Measurements from ENCODE around the gene FBXW9. TPM values are rescaled to one million over a fixed set of nuclear protein-coding genes. Genes with fewer than 3 reads are reported as not detected.

The FBXW9 gene
- total and polyA plus RNA-seq, 2 of the 4 experiments (the other 2 are of a cell fraction): 9.5 to 14.2 TPM

- TF ChIP-seq CHD1 (IDR thresholded peaks at IDR 0.05; ENCODE audit: low read depth, low read length) (0 out of 2 replicates have a peak, but pooled peaks have one; percentile 24), FOS (IDR thresholded peaks at IDR 0.05; ENCODE audit: low read depth, low read length) (no peak), RCOR1 (IDR thresholded peaks at IDR 0.05; ENCODE audit: insufficient replicate concordance, low read length) (no peak), RFX5 (IDR thresholded peaks at IDR 0.05; ENCODE audit: low read depth, low read length) (no peak)
Observed at GRCh38 chr19:12733369-12734214, 37.2 kb upstream of the FBXW9 start (continued).

- dilution Hi-C loops (cut with HindIII; ENCODE audit: low sequenced_read_pairs, unreplicated experiment) (no loop called here), in situ Hi-C loops (cut with MboI; ENCODE audit: low sequenced_read_pairs) (no loop called here), intact Hi-C loops (cut with micrococcal nuclease) (no loop called here)
- no TSS peak for BruUV-seq (replicated peaks)
- peaks cover 36% of the 10 kb centered on the region for H3K36me3 ChIP-seq (ENCODE audit: control insufficient read depth, insufficient read depth, low read length)
- H3K4me1 ChIP-seq (ENCODE audit: control insufficient read depth, insufficient read depth, low read length): peaks cover 4% of the 10 kb centered on the region
- H2BK5ac ChIP-seq (ENCODE audit: low read depth, low read length, poor library complexity, severe bottlenecking): no peak overlapping the region
- no peak overlapping the region for H3K4ac ChIP-seq (ENCODE audit: low read depth, low read length)
- H3K9me1 ChIP-seq (ENCODE audit: insufficient read depth, low read length): peaks cover 4% of the 10 kb centered on the region; the same call in 1 of the 2 replicates
- no peak overlapping the region for H2BK120ac ChIP-seq (ENCODE audit: low read depth, low read length)
- 91% methylated on average over 17 of the region's 24 CpGs; no CpG with 5 or more reads in 1 of the 2 experiments for WGBS, 2 experiments (ENCODE audit: extremely low coverage in 2 of 2, insufficient read length in 1 of 2)
- no peak overlapping the region for H2AFZ ChIP-seq (replicated peaks; ENCODE audit: low read length, poor library complexity)
- ATAC-seq (ENCODE audit: low read depth) (no peak), DNase-seq (no peak)
- H3K79me1 ChIP-seq (ENCODE audit: low read depth in 1 of 2, low read length in 2 of 2): peaks cover 4 to 48% of the 10 kb centered on the region in 2 experiments; a peak in 3 of 4 replicates
- no peak overlapping the region for H2BK20ac ChIP-seq (ENCODE audit: low read depth, low read length)
- no peaks in the 10 kb centered on the region for H3K27me3 ChIP-seq (ENCODE audit: control insufficient read depth, insufficient read depth, low read length)
- no peak overlapping the region for H3K23ac ChIP-seq (ENCODE audit: low read depth, low read length)
- H3K14ac ChIP-seq (replicated peaks; ENCODE audit: low read depth, low read length): no peak overlapping the region
- POLR2A ChIA-PET (ENCODE audit: unreplicated experiment): interaction anchor here (0.6 kb wide), 1 partner anchor 1107 kb away, joined by 3 read pairs; no protein-coding TSS in a partner anchor
- TF ChIP-seq MXI1 (IDR thresholded peaks at IDR 0.05; ENCODE audit: borderline replicate concordance, low read depth, low read length) (no peak), CHD1 (IDR thresholded peaks at IDR 0.05; ENCODE audit: low read depth, low read length) (no peak), POLR2A (IDR thresholded peaks at IDR 0.05; ENCODE audit: low read depth, low read length) (no peak), USF2 (IDR thresholded peaks at IDR 0.05; ENCODE audit: low read depth, low read length) (no peak), RFX5 (IDR thresholded peaks at IDR 0.05; ENCODE audit: low read depth, low read length) (no peak), CTCF (conservative IDR thresholded peaks at IDR 0.05; ENCODE audit: low read depth, low read length) (no peak), SMC3 (IDR thresholded peaks at IDR 0.05; ENCODE audit: low read depth, low read length) (no peak), ELK1 (IDR thresholded peaks at IDR 0.05; ENCODE audit: borderline replicate concordance, low read depth, low read length) (no peak), BHLHE40 (IDR thresholded peaks at IDR 0.05; ENCODE audit: low read depth, low read length) (no peak), MAFK (IDR thresholded peaks at IDR 0.05; ENCODE audit: low read depth, low read length) (no peak)
- CTCF ChIA-PET: interaction anchor here (1.4 kb wide), 1 partner anchor 26 kb away, joined by 3 read pairs; no protein-coding TSS in a partner anchor
- no peak overlapping the region for H3K9ac ChIP-seq (ENCODE audit: low read depth, low read length)
- H4K20me1 ChIP-seq (ENCODE audit: insufficient read depth, low read length): peaks cover 39% of the 10 kb centered on the region
- no peak overlapping the region for H4K91ac ChIP-seq (ENCODE audit: insufficient read depth, low read depth, low read length)
- H3K4me3 ChIP-seq (ENCODE audit: insufficient read depth, low read depth, low read length): no peak overlapping the region
- no peak overlapping the region for H4K5ac ChIP-seq (ENCODE audit: low read depth, low read length)
- no peak overlapping the region for H3K4me2 ChIP-seq (ENCODE audit: low read depth, low read length)
- H3K27ac ChIP-seq (ENCODE audit: insufficient read depth, low read length): no peak overlapping the region
- no peaks in the 10 kb centered on the region for H3K9me3 ChIP-seq (ENCODE audit: control insufficient read depth, insufficient read depth, low read length)
- no peak overlapping the region for H4K8ac ChIP-seq (ENCODE audit: low read depth in 2 of 2, low read length in 2 of 2)
- no peak overlapping the region for H3K56ac ChIP-seq (ENCODE audit: extremely low read depth, insufficient read depth, low read length)
- H3K18ac ChIP-seq (ENCODE audit: low read depth, low read length): no peak overlapping the region
- no peak overlapping the region for H2AK5ac ChIP-seq (ENCODE audit: low read depth, low read length)
- H2BK15ac ChIP-seq (ENCODE audit: low read depth, low read length): no peak overlapping the region
- no peak overlapping the region for H2AK9ac ChIP-seq (replicated peaks; ENCODE audit: low read depth, low read length, poor library complexity)
Observed at GRCh38 chr19:12731337-12731736, 34.9 kb upstream of the FBXW9 start.

Measured in IMR-90 (cell line).